HCT116 (cell line): ENCODE data around the gene MTMR12. TPM values are rescaled to one million over a fixed set of nuclear protein-coding genes. Genes with fewer than 3 reads are reported as not detected.

Experiments
- ATAC-seq: fragments of 200-7000 bp; cut with Tn5 transposase; 2 replicates; pipeline ENCODE4 v1.9.1; 2020; ENCODE audit warnings: mild to moderate bottlenecking, moderate library complexity
- BruUV-seq: library from RNA; stranded (reverse); fragments of 400-500 nt; replicated peaks from 2 replicates; lab custom pipeline; 2021; lab: Mats Ljungman, UMichigan
- CTCF ChIA-PET: fragments of 300-600 bp; sonication (Branson Sonifier 250); formaldehyde crosslinking; loops from one replicate; lab custom pipeline; 2021; ENCODE audit warnings: antibody characterized with exemption; lab: Charles Lee
- POLR2A ChIA-PET: fragments of 300-600, 350-600 bp; sonication (Branson Sonifier 250); formaldehyde crosslinking; loops from one replicate; lab custom pipeline; 2021; ENCODE audit warnings: antibody characterized with exemption; lab: Charles Lee
- RAD21 ChIA-PET, 2 experiments: fragments of 300-600 bp; sonication (Branson Sonifier 250); formaldehyde crosslinking; loops; one replicate each; lab custom pipeline; 2023; ENCODE audit warnings: low total read pairs in 2 of 2; ENCODE audit not compliant: uncharacterized antibody in 2 of 2, unreplicated experiment in 2 of 2, low non-redundant PET in 1 of 2; lab: Charles Lee
- DNase-seq: peaks from one replicate; pipeline ENCODE4 v3.0.0-alpha.2; 2010; ENCODE audit warnings: low read depth, low spot score
- H2AFZ ChIP-seq: fragments of 200-600 bp; shearing (Covaris generic), sonication (generic); 2 replicates; pipeline ENCODE4 v1.6.1; 2017; ENCODE audit warnings: low read depth, mixed run types, mixed read lengths, antibody characterized with exemption, low read length; ENCODE audit not compliant: poor library complexity, severe bottlenecking
- H3K27ac ChIP-seq: 2 replicates; pipeline ENCODE4 v1.5.1; 2012; ENCODE audit warnings: low read depth, low read length
- H3K27me3 ChIP-seq: fragments of 200-600 bp; sonication (generic); 2 replicates; pipeline ENCODE4 v1.6.1; 2016; ENCODE audit warnings: mixed run types, low read length, mixed read lengths; ENCODE audit not compliant: insufficient read depth
- H3K36me3 ChIP-seq, 2 experiments: fragments of 200-500 bp in 1 of 2; fragments of 200-600 bp in 1 of 2; sonication (Bioruptor generic) in 1 of 2; sonication (generic) in 1 of 2; 2 replicates each; pipeline versions ENCODE4 v1.5.1 to v1.6.1; 2014 to 2016; ENCODE audit warnings: low read length in 2 of 2, inconsistent platforms in 1 of 2, mixed read lengths in 1 of 2, mixed run types in 1 of 2; ENCODE audit not compliant: insufficient read depth in 2 of 2, control insufficient read depth in 1 of 2
- H3K4me1 ChIP-seq, 2 experiments: fragments of 200-600 bp in 1 of 2; sonication (generic) in 1 of 2; 2 replicates each; pipeline versions ENCODE4 v1.5.1 to v1.6.1; 2012 to 2017; ENCODE audit warnings: low read length in 2 of 2, inconsistent platforms in 1 of 2, mild to moderate bottlenecking in 1 of 2, mixed read lengths in 1 of 2, mixed run types in 1 of 2, moderate library complexity in 1 of 2; ENCODE audit not compliant: insufficient read depth in 2 of 2, control insufficient read depth in 1 of 2
- H3K4me2 ChIP-seq: fragments of 200-600 bp; sonication (generic); 2 replicates; pipeline ENCODE4 v1.6.1; 2017; ENCODE audit warnings: mixed run types, low read length, mixed read lengths
- H3K4me3 ChIP-seq, 2 experiments: fragments of 200-600 bp in 1 of 2; sonication (generic) in 1 of 2; replicated peaks in 1 of 2; 2 replicates each; pipeline ENCODE4 v1.5.1; 2011 to 2016; ENCODE audit warnings: low read length in 2 of 2, control low read depth in 1 of 2, low read depth in 1 of 2, mild to moderate bottlenecking in 1 of 2, mixed read lengths in 1 of 2, mixed run types in 1 of 2
- H3K79me2 ChIP-seq: fragments of 200-600 bp; sonication (generic); 2 replicates; pipeline ENCODE4 v1.6.1; 2017; ENCODE audit warnings: mild to moderate bottlenecking, mixed run types, low read length, moderate library complexity, mixed read lengths; ENCODE audit not compliant: insufficient read depth
- H3K9ac ChIP-seq: fragments of 200-600 bp; sonication (generic); 2 replicates; pipeline ENCODE4 v1.6.1; 2016; ENCODE audit warnings: low read length, mixed read lengths
- H3K9me2 ChIP-seq: fragments of 200-600 bp; sonication (generic), shearing (Covaris generic); 2 replicates; pipeline ENCODE4 v1.6.1; 2017; ENCODE audit warnings: mixed run types, mild to moderate bottlenecking, moderate library complexity; ENCODE audit not compliant: insufficient read depth
- H3K9me3 ChIP-seq, 2 experiments: fragments of 200-500 bp in 1 of 2; fragments of 200-600 bp in 1 of 2; sonication (Bioruptor generic) in 1 of 2; sonication (generic) in 1 of 2; 2 replicates each; pipeline ENCODE4 v1.6.1; 2014 to 2017; ENCODE audit warnings: low read length in 2 of 2, mixed read lengths in 2 of 2, inconsistent platforms in 1 of 2, low read depth in 1 of 2, mild to moderate bottlenecking in 1 of 2, mixed run types in 1 of 2, moderate library complexity in 1 of 2; ENCODE audit not compliant: control insufficient read depth in 1 of 2, insufficient read depth in 1 of 2
- H4K20me1 ChIP-seq: fragments of 200-600 bp; sonication (generic), shearing (Covaris generic); 2 replicates; pipeline ENCODE4 v1.6.1; 2017; ENCODE audit warnings: mixed run types, mild to moderate bottlenecking, moderate library complexity; ENCODE audit not compliant: insufficient read depth
- ATF3 ChIP-seq: IDR thresholded peaks from 2 replicates; pipeline ENCODE4 v1.6.1; 2012
- CBX3 ChIP-seq: IDR thresholded peaks from 2 replicates; pipeline ENCODE4 v1.6.1; 2012; ENCODE audit warnings: low read depth
- CEBPB ChIP-seq: IDR thresholded peaks from 2 replicates; pipeline ENCODE4 v1.6.1; 2012; ENCODE audit warnings: low read depth
- EGR1 ChIP-seq: IDR thresholded peaks from 2 replicates; pipeline ENCODE4 v1.6.1; 2012; ENCODE audit warnings: low read depth
- EZH2 ChIP-seq: fragments of 200-600 bp; sonication (generic); IDR thresholded peaks from 2 replicates; pipeline ENCODE4 v1.6.1; 2017; ENCODE audit warnings: antibody characterized with exemption, mixed run types
- EZH2phosphoT487 ChIP-seq: fragments of 200-600 bp; IDR thresholded peaks from 2 replicates; pipeline ENCODE4 v1.6.1; 2018; ENCODE audit warnings: antibody characterized with exemption, borderline replicate concordance
- FOSL1 ChIP-seq: IDR thresholded peaks from 2 replicates; pipeline ENCODE4 v1.6.1; 2012; ENCODE audit warnings: low read depth
- JUND ChIP-seq: IDR thresholded peaks from 2 replicates; pipeline ENCODE4 v1.6.1; 2012
- MAX ChIP-seq: IDR thresholded peaks from 2 replicates; pipeline ENCODE4 v1.6.1; 2012
- POLR2AphosphoS5 ChIP-seq: IDR thresholded peaks from 2 replicates; pipeline ENCODE4 v1.6.1; 2011; ENCODE audit warnings: mild to moderate bottlenecking, low read depth, low read length, moderate library complexity
- RAD21 ChIP-seq: IDR thresholded peaks from 2 replicates; pipeline ENCODE4 v1.6.1; 2012; ENCODE audit warnings: low read depth, mild to moderate bottlenecking
- REST ChIP-seq: IDR thresholded peaks from 2 replicates; pipeline ENCODE4 v1.6.1; 2012; ENCODE audit warnings: low read depth
- SP1 ChIP-seq: IDR thresholded peaks from 2 replicates; pipeline ENCODE4 v1.6.1; 2012; ENCODE audit warnings: low read depth
- SRF ChIP-seq: IDR thresholded peaks from 2 replicates; pipeline ENCODE4 v1.6.1; 2012; ENCODE audit warnings: low read depth
- YY1 ChIP-seq: IDR thresholded peaks from 2 replicates; pipeline ENCODE4 v1.6.1; 2011; ENCODE audit warnings: low read length, low read depth, moderate library complexity, mild to moderate bottlenecking; ENCODE audit not compliant: insufficient replicate concordance; ENCODE audit errors: extremely low read depth
- ZFX ChIP-seq: fragments of 450-650 bp; IDR thresholded peaks from 2 replicates; pipeline ENCODE4 v1.6.1; 2017
- ZNF274 ChIP-seq: fragments of 200-500 bp; sonication (Bioruptor generic); IDR thresholded peaks from 2 replicates; pipeline ENCODE4 v1.6.1; 2014; ENCODE audit warnings: mild to moderate bottlenecking, low read depth, low read length, inconsistent platforms
- intact Hi-C: fragments of 100-400 bp; cut with micrococcal nuclease; formaldehyde crosslinking; loops from 2 replicates; pipeline ENCODE4 v1.10.0; 2022
- total RNA-seq: library from RNA; stranded (reverse); gene quantifications from one replicate; pipeline ENCODE4 v1.2.1, GENCODE V29; 2021; ENCODE audit not compliant: unreplicated experiment

Gene MTMR12
- total RNA-seq, 1 experiment from 2014 or later: 27.3 TPM

GRCh38 chr5:32278406-32278805 is 34.3 kb downstream of the MTMR12 start:
- H3K9me3 ChIP-seq: no peaks in the 10 kb centered on the region
- BruUV-seq: no TSS peak
- CTCF ChIA-PET: no interaction called here
- POLR2A ChIA-PET: no interaction called here
- H2AFZ ChIP-seq: no peak overlapping the region
- H3K36me3 ChIP-seq: 0 out of 4 replicates have a peak, but pooled peaks cover 0 to 2% of the 10 kb centered on the region in 2 experiments
- DNase-seq (no peak), ATAC-seq (no peak)
- no peak overlapping the region for H3K27ac ChIP-seq
- H3K9ac ChIP-seq: no peak overlapping the region
- H3K79me2 ChIP-seq: peaks cover 14% of the 10 kb centered on the region; the same call in 1 of the 2 replicates
- H3K9me2 ChIP-seq: no peaks in the 10 kb centered on the region
- no peaks in the 10 kb centered on the region for H3K27me3 ChIP-seq
- intact Hi-C loops: no loop called here
- no peak overlapping the region for H3K4me3 ChIP-seq
- H4K20me1 ChIP-seq: 0 out of 2 replicates have a peak, but pooled peaks cover 3% of the 10 kb centered on the region
- H3K4me2 ChIP-seq: no peak overlapping the region
- RAD21 ChIA-PET: no interaction called here
- peaks cover 0 to 6% of the 10 kb centered on the region in 2 experiments; a peak in 1 of 4 replicates for H3K4me1 ChIP-seq
- TF ChIP-seq CEBPB: no peak
- TF ChIP-seq ATF3: no peak
- TF ChIP-seq JUND: no peak
- TF ChIP-seq FOSL1: no peak
- no peak for TF ChIP-seq EGR1
- no peak for TF ChIP-seq YY1
- TF ChIP-seq ZFX: no peak
- TF ChIP-seq ZNF274: no peak
- no peak for TF ChIP-seq SP1
- TF ChIP-seq EZH2phosphoT487: no peak
- TF ChIP-seq SRF: no peak
- TF ChIP-seq EZH2: no peak

- Histone ChIP-seq H4K20me1 (0 out of 2 replicates have a peak, but pooled peaks cover 3% of the 10 kb centered on the region), H3K4me1 (0 out of 4 replicates have a peak, but pooled peaks cover 0 to 5% of the 10 kb centered on the region in 2 experiments), H3K4me2 (no peak overlapping the region), H3K4me3 (no peak overlapping the region), H3K27me3 (no peaks in the 10 kb centered on the region), H3K9ac (no peak overlapping the region), H3K79me2 (peaks cover 8% of the 10 kb centered on the region; the same call in 1 of the 2 replicates), H3K27ac (no peak overlapping the region), H3K9me3 (no peaks in the 10 kb centered on the region), H3K9me2 (no peaks in the 10 kb centered on the region), H2AFZ (no peak overlapping the region), H3K36me3 (peaks cover 3 to 5% of the 10 kb centered on the region in 2 experiments; a peak in 2 of 4 replicates)
- no peak for ATAC-seq
- RAD21 ChIA-PET: no interaction called here
- DNase-seq: no peak
- intact Hi-C loops: no loop called here
- POLR2A ChIA-PET: no interaction called here
- CTCF ChIA-PET: no interaction called here
- no TSS peak for BruUV-seq
- TF ChIP-seq ATF3 (no peak), CBX3 (no peak), ZFX (no peak), MAX (no peak), EZH2 (no peak), EZH2phosphoT487 (no peak), REST (no peak), SRF (no peak), POLR2AphosphoS5 (no peak), RAD21 (no peak)
Measured at GRCh38 chr5:32277798-32278197, 34.9 kb downstream of the MTMR12 start.
